Brain microvascular endothelial cell (primary cell): ENCODE measurements around the gene HOXB9.

Source experiments
- DNase-seq: peaks from one replicate; pipeline ENCODE4 v3.0.0-alpha.2; 2020
- H3K27ac ChIP-seq: fragments of 250-450 bp; sonication (Bioruptor Pico); 2 replicates; pipeline ENCODE4 v1.5.1; 2020; ENCODE audit warnings: mild to moderate bottlenecking, moderate library complexity
- H3K27me3 ChIP-seq: fragments of 250-450 bp; sonication (Bioruptor Pico); replicated peaks from 2 replicates; pipeline ENCODE4 v1.5.1; 2020; ENCODE audit warnings: mild to moderate bottlenecking
- H3K36me3 ChIP-seq: fragments of 250-450 bp; sonication (Bioruptor Pico); replicated peaks from 2 replicates; pipeline ENCODE4 v1.5.1; 2020; ENCODE audit warnings: mild to moderate bottlenecking
- H3K4me3 ChIP-seq: 2 replicates; pipeline ENCODE4 v1.5.1; 2011; ENCODE audit warnings: low read depth, mild to moderate bottlenecking, control low read depth, low read length, moderate library complexity
- in situ Hi-C: cut with HindIII; loops from 2 replicates; pipeline ENCODE4 v1.10.0; 2017; ENCODE audit warnings: low sequenced_read_pairs, low pct_ligation_motif_present
- TF ChIP-seq, protein P1 (sequence below): IDR thresholded peaks from 2 replicates; pipeline ENCODE4 v1.5.1; 2011; ENCODE audit warnings: low read depth, mild to moderate bottlenecking, moderate library complexity, low read length, control low read depth, inconsistent platforms; ENCODE audit errors: missing control alignments

The HOXB9 gene

DNA sequence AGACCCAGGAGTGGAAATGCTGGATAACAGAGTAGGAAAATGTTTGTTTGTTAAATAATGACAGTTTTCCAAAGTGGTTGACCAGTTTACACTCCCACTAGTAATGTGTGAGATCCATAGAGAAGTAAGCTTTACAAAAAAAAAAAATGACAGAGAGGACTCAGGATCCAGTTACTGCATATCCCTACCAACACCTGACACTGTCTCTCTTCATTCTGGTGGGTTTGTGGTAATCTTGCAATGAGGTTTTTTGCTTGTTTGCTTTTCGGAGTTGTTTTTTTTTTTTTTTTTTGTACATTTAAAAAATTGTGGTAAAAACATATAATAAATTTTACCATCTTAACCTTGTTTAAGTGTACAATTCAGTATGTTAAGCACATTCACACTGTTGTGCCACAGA is 23.6 kb upstream of the HOXB9 start:
- in situ Hi-C loops = no loop called here
- H3K27me3 ChIP-seq = peaks cover 39% of the 10 kb centered on the region
- H3K36me3 ChIP-seq = no peaks in the 10 kb centered on the region
- DNase-seq = no peak
- no peak overlapping the region for H3K27ac ChIP-seq
- no peak overlapping the region for H3K4me3 ChIP-seq
- TF ChIP-seq, protein P1, sequence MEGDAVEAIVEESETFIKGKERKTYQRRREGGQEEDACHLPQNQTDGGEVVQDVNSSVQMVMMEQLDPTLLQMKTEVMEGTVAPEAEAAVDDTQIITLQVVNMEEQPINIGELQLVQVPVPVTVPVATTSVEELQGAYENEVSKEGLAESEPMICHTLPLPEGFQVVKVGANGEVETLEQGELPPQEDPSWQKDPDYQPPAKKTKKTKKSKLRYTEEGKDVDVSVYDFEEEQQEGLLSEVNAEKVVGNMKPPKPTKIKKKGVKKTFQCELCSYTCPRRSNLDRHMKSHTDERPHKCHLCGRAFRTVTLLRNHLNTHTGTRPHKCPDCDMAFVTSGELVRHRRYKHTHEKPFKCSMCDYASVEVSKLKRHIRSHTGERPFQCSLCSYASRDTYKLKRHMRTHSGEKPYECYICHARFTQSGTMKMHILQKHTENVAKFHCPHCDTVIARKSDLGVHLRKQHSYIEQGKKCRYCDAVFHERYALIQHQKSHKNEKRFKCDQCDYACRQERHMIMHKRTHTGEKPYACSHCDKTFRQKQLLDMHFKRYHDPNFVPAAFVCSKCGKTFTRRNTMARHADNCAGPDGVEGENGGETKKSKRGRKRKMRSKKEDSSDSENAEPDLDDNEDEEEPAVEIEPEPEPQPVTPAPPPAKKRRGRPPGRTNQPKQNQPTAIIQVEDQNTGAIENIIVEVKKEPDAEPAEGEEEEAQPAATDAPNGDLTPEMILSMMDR = no peak

DNA sequence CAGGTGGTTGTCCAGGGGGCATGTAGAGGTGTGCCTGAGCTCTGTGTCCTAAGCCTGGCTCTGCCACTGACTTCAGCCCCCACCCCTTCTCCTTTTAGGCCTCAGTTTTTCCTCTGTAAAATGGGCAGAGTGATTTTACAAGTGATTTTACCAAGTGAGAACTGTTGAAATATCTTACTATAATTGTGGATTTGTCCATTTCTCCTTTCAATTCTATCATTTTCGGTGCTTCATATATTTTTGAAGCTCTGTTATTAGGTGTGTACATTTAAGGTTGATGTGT is 21.7 kb upstream of the HOXB9 start:
- DNase-seq = no peak
- TF ChIP-seq, protein P1 = no peak
- Histone ChIP-seq H3K27ac (no peak overlapping the region), H3K36me3 (no peaks in the 10 kb centered on the region), H3K27me3 (peaks cover 58% of the 10 kb centered on the region), H3K4me3 (no peak overlapping the region)
- in situ Hi-C loops = no loop called here

GRCh38 chr17:48647103-48647962 is 21.2 kb upstream of the HOXB9 start:
- no peak for DNase-seq
- H3K27me3 ChIP-seq = peaks cover 63% of the 10 kb centered on the region
- H3K36me3 ChIP-seq = no peaks in the 10 kb centered on the region
- in situ Hi-C loops = no loop called here
- H3K27ac ChIP-seq = no peak overlapping the region
- TF ChIP-seq, protein P1 = no peak
- H3K4me3 ChIP-seq = peak overlapping the region; percentile 24

GRCh38 chr17:48646183-48647102 is 20.3 kb upstream of the HOXB9 start:
- Histone ChIP-seq H3K27me3 (peaks cover 71% of the 10 kb centered on the region), H3K27ac (no peak overlapping the region), H3K4me3 (no peak overlapping the region), H3K36me3 (no peaks in the 10 kb centered on the region)
- TF ChIP-seq, protein P1 = no peak
- DNase-seq = no peak
- in situ Hi-C loops = no loop called here

DNA sequence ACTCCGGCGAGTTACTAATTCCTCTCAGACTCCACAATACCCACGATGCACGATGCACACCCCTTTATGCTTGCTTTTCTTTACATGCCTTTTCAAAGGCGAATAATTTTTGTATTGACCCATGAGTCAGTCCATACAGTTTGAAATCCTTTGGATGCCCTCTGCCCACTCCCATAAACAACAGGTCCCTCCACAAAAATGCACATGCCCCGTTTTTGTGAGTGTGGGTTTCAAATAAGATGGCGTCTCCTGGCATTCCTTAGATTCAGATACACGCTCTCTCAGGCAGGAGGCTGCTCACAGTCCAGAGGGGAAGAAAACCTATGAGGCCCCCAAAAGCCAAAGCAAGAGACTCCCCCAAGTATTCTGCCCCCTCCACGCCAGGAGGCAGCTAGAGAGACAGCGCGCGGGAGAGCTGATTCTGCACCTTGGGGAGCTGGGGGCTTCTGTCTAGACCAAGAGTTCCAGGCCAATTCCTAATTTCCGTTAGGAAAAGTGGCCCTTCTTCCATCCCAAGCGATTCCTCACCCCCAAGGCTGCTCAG is 19.6 kb upstream of the HOXB9 start:
- Histone ChIP-seq H3K4me3 (no peak overlapping the region), H3K27me3 (peaks cover 78% of the 10 kb centered on the region)
- TF ChIP-seq, protein P1 = no peak

More for the DNA sequence above, 19.6 kb upstream of the HOXB9 start:
- no peak for DNase-seq
- H3K27ac ChIP-seq = no peak overlapping the region
- H3K36me3 ChIP-seq = no peaks in the 10 kb centered on the region
- in situ Hi-C loops = no loop called here
